Body of pancreas (tissue), 4 donors: ENCODE measurements around the gene MYLK4.

Experiments used
- POLR2A ChIP-seq, 3 donors: fragments of 450-650 bp; IDR thresholded peaks; one replicate each; pipeline ENCODE4 v1.6.1; 2016; ENCODE audit warnings: antibody characterized with exemption in 3 of 3, mild to moderate bottlenecking in 2 of 3
- TF ChIP-seq, protein P1 (sequence below), 7 experiments: fragments of 450-650 bp in 4 of 7; fragments of 200-600 bp in 3 of 7; sonication (generic) in 3 of 7; IDR thresholded peaks; one replicate each; pipeline ENCODE4 v1.5.1; 2016 to 2019; ENCODE audit warnings: antibody characterized with exemption in 7 of 7

DNA sequence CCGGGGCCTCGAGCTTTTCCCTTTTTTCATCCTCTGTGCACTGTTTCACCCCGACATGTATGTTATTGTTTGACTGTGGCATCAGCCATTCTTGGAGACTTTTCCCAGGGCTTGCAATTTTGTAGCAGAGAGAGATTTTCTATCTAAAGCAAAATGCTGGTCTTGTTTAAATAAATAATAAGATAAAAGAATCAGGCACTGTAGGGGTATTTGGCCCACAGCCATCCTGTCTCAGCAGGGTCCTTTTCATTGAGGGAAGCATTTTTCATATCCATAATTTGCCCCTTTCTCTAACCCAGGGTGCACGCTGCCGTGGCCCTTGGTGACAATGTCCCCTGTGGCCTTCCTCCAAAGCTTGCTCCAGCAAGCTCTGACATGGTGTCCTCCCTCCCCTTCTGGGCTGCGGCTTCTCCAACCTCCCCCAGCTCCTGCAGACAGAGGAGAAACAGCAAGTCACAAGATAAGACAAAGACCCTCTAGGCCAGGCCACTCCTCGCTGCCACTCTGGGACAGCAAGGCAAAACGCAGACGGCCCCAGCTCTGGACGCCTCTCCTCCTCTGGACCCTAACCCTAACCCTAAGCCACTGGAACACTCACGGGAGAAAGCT, 117.6 kb downstream of the MYLK4 start:
- TF ChIP-seq, protein P1, sequence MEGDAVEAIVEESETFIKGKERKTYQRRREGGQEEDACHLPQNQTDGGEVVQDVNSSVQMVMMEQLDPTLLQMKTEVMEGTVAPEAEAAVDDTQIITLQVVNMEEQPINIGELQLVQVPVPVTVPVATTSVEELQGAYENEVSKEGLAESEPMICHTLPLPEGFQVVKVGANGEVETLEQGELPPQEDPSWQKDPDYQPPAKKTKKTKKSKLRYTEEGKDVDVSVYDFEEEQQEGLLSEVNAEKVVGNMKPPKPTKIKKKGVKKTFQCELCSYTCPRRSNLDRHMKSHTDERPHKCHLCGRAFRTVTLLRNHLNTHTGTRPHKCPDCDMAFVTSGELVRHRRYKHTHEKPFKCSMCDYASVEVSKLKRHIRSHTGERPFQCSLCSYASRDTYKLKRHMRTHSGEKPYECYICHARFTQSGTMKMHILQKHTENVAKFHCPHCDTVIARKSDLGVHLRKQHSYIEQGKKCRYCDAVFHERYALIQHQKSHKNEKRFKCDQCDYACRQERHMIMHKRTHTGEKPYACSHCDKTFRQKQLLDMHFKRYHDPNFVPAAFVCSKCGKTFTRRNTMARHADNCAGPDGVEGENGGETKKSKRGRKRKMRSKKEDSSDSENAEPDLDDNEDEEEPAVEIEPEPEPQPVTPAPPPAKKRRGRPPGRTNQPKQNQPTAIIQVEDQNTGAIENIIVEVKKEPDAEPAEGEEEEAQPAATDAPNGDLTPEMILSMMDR (IDR thresholded peaks at IDR 0.05): no peak
- TF ChIP-seq POLR2A (IDR thresholded peaks at IDR 0.05): no peak
